ENCODE data around the gene PFDN6. TPM values are rescaled to one million over a fixed set of nuclear protein-coding genes. Genes with fewer than 3 reads are reported as not detected.

PFDN6 gene
- total and polyA plus RNA-seq, 2 of the 13 experiments (the other 11 are each of a cell fraction or from before 2014, with no cell fraction given), result 75.5 to 87.0 TPM

DNA sequence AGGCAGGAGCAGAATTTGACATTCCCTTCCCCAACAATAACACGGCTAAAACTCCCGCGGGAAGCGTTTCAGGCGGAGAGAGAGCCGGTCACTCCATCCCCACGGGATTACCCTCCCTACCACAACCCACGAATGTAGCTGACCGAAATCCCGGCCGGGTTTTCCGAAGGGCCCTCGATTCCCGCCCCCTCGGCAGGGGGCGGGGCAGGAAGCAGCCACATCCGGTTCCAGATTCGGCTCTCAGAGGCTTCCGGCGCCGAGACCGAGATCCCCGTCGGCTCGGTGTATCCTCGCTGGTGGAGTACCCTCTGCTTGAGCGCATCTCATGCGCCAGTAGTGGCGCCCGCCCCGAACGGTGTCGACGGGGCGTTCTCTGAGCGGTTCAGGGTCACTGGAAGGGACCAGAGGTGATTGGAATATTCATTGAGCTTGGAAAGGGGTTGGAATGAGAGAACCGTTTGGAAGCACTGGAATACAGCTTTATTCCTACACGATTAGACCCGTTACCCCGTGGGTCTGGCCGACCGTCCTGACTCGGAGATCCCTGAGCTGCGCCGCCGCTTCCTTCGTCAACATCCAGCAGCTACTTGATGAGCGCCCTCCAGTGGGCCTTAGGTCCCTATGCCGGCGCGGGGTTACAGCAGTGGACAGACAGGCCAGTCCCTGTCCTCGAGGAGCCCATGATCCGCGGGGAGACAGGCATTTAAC lies 10.0 kb downstream of the PFDN6 start (continued):
- TF ChIP-seq GLMP (CRISPR knock-in tag; IDR thresholded peaks at IDR 0.05; ENCODE audit: borderline replicate concordance) (0 out of 2 replicates have a peak, but pooled peaks have one; percentile 3), REST (IDR thresholded peaks at IDR 0.05; ENCODE audit: borderline replicate concordance in 1 of 2, low read depth in 1 of 2, low read length in 2 of 2) (peak in 1 of 2 experiments; percentile 45; a peak in 1 of 4 replicates), ZNF264 (CRISPR knock-in tag; IDR thresholded peaks at IDR 0.05) (no peak), ZNF367 (CRISPR knock-in tag; IDR thresholded peaks at IDR 0.05; ENCODE audit: borderline replicate concordance) (0 out of 2 replicates have a peak, but pooled peaks have one; percentile 41), GABPB1 (CRISPR knock-in tag; IDR thresholded peaks at IDR 0.05) (peak; percentile 95), STAT5B (CRISPR knock-in tag; IDR thresholded peaks at IDR 0.05) (peak; percentile 64; the same call in 1 of the 2 replicates), ZZZ3 (CRISPR knock-in tag; IDR thresholded peaks at IDR 0.05; ENCODE audit: borderline replicate concordance) (peak; percentile 74; the same call in 1 of the 2 replicates), ETS1 (CRISPR knock-in tag; IDR thresholded peaks at IDR 0.05) (peak; percentile 24; the same call in 1 of the 2 replicates), LBX2 (CRISPR knock-in tag; IDR thresholded peaks at IDR 0.05; ENCODE audit: borderline replicate concordance) (no peak), HES4 (CRISPR knock-in tag; IDR thresholded peaks at IDR 0.05; ENCODE audit: borderline replicate concordance) (0 out of 2 replicates have a peak, but pooled peaks have one; percentile 17), RFXANK (CRISPR knock-in tag; IDR thresholded peaks at IDR 0.05) (peak; percentile 34), ZNF550 (CRISPR knock-in tag; IDR thresholded peaks at IDR 0.05; ENCODE audit: borderline replicate concordance) (0 out of 2 replicates have a peak, but pooled peaks have one; percentile 16)
- TF ChIP-seq, protein P1, sequence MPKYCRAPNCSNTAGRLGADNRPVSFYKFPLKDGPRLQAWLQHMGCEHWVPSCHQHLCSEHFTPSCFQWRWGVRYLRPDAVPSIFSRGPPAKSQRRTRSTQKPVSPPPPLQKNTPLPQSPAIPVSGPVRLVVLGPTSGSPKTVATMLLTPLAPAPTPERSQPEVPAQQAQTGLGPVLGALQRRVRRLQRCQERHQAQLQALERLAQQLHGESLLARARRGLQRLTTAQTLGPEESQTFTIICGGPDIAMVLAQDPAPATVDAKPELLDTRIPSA (CRISPR knock-in tag; IDR thresholded peaks at IDR 0.05; ENCODE audit: borderline replicate concordance), result no peak
- TF ChIP-seq, protein P2, sequence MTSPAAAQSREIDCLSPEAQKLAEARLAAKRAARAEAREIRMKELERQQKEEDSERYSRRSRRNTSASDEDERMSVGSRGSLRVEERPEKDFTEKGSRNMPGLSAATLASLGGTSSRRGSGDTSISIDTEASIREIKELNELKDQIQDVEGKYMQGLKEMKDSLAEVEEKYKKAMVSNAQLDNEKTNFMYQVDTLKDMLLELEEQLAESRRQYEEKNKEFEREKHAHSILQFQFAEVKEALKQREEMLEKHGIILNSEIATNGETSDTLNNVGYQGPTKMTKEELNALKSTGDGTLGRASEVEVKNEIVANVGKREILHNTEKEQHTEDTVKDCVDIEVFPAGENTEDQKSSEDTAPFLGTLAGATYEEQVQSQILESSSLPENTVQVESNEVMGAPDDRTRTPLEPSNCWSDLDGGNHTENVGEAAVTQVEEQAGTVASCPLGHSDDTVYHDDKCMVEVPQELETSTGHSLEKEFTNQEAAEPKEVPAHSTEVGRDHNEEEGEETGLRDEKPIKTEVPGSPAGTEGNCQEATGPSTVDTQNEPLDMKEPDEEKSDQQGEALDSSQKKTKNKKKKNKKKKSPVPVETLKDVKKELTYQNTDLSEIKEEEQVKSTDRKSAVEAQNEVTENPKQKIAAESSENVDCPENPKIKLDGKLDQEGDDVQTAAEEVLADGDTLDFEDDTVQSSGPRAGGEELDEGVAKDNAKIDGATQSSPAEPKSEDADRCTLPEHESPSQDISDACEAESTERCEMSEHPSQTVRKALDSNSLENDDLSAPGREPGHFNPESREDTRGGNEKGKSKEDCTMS (CRISPR knock-in tag; conservative IDR thresholded peaks at IDR 0.05), result no peak
- TF ChIP-seq, protein P3, sequence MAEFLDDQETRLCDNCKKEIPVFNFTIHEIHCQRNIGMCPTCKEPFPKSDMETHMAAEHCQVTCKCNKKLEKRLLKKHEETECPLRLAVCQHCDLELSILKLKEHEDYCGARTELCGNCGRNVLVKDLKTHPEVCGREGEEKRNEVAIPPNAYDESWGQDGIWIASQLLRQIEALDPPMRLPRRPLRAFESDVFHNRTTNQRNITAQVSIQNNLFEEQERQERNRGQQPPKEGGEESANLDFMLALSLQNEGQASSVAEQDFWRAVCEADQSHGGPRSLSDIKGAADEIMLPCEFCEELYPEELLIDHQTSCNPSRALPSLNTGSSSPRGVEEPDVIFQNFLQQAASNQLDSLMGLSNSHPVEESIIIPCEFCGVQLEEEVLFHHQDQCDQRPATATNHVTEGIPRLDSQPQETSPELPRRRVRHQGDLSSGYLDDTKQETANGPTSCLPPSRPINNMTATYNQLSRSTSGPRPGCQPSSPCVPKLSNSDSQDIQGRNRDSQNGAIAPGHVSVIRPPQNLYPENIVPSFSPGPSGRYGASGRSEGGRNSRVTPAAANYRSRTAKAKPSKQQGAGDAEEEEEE (CRISPR knock-in tag; IDR thresholded peaks at IDR 0.05; ENCODE audit: borderline replicate concordance), result no peak
